ENCODE results near the gene KXD1.

KXD1 gene

GRCh38 chr19:18523841-18524240, 33.8 kb upstream of the KXD1 start:
- DNase-seq (ENCODE audit: low read depth): no peak
- TF ChIP-seq CTCF (IDR thresholded peaks at IDR 0.05; ENCODE audit: control insufficient read depth, insufficient read depth, low read depth, low read length, missing control alignments): no peak
- H3K4me3 ChIP-seq (ENCODE audit: control insufficient read depth, low read depth, low read length): no peak overlapping the region

- H3K4me3 ChIP-seq (ENCODE audit: control insufficient read depth, low read depth, low read length): no peak overlapping the region
- DNase-seq (ENCODE audit: low read depth): no peak
- TF ChIP-seq CTCF (IDR thresholded peaks at IDR 0.05; ENCODE audit: control insufficient read depth, insufficient read depth, low read depth, low read length, missing control alignments): no peak
Measured at GRCh38 chr19:18526316-18526715, 31.4 kb upstream of the KXD1 start.

- DNase-seq (ENCODE audit: low read depth): no peak
- H3K4me3 ChIP-seq (ENCODE audit: control insufficient read depth, low read depth, low read length): no peak overlapping the region
- TF ChIP-seq CTCF (IDR thresholded peaks at IDR 0.05; ENCODE audit: control insufficient read depth, insufficient read depth, low read depth, low read length, missing control alignments): no peak
Measured at GRCh38 chr19:18529782-18530181, 27.9 kb upstream of the KXD1 start.

GRCh38 chr19:18531485-18531884, 26.2 kb upstream of the KXD1 start:
- no peak for TF ChIP-seq CTCF (IDR thresholded peaks at IDR 0.05; ENCODE audit: control insufficient read depth, insufficient read depth, low read depth, low read length, missing control alignments)
- H3K4me3 ChIP-seq (ENCODE audit: control insufficient read depth, low read depth, low read length): no peak overlapping the region
- no peak for DNase-seq (ENCODE audit: low read depth)

GRCh38 chr19:18532168-18532890, 25.3 kb upstream of the KXD1 start:
- no peak for TF ChIP-seq CTCF (IDR thresholded peaks at IDR 0.05; ENCODE audit: control insufficient read depth, insufficient read depth, low read depth, low read length, missing control alignments)
- DNase-seq (ENCODE audit: low read depth): no peak
- no peak overlapping the region for H3K4me3 ChIP-seq (ENCODE audit: control insufficient read depth, low read depth, low read length)

- TF ChIP-seq CTCF (IDR thresholded peaks at IDR 0.05; ENCODE audit: control insufficient read depth, insufficient read depth, low read depth, low read length, missing control alignments): no peak
- DNase-seq (ENCODE audit: low read depth): no peak
- no peak overlapping the region for H3K4me3 ChIP-seq (ENCODE audit: control insufficient read depth, low read depth, low read length)
Measured at GRCh38 chr19:18533058-18533457, 24.6 kb upstream of the KXD1 start.

Data from AG09309 (cell line).